NCI-H82 treated with DMSO at 0.1 percent for 48 hours (cell line): ENCODE results near the gene BOD1.

Experiments used
- DNase-seq: peaks from one replicate; lab custom pipeline; 2025; ENCODE audit not compliant: unreplicated experiment; lab: John Stamatoyannopoulos, UW

Gene BOD1

DNA sequence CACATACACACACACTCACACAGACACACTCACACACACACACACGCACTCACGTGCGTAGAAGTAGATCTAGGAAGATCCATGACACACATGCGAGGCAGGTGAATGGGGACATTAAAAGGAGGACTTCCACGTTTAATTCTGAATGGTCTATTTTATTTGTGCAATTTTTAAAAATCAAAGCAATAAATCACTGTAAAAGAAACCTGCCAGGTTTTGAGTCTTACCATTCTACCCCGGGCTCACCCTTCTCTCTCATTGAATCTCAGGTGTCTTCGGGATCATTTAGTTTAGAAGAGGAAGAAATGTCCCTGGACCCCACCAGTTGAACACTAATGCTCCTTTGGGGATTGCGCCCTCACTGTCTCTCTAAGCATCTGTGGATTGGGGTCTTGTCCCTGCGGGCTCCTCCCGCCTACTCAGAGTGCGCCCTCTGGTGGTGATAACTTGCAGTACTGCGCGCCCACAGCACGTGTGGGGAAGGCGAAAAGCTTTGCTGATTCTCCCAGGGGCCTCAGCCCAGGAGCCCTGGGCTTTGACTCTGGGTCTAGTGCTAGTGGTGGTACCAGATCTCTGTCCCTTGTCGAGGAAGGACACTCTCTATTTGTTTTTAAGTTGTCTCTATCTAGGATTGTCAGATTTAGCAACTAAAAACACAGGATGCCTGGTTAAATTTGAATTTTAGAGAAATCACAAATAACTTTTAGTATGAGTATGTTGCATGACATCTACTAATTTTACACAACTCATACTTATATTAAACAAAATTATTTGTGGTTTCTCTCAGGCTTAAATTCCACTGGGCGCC, 34.8 kb downstream of the BOD1 start:
- DNase-seq = no peak

DNA sequence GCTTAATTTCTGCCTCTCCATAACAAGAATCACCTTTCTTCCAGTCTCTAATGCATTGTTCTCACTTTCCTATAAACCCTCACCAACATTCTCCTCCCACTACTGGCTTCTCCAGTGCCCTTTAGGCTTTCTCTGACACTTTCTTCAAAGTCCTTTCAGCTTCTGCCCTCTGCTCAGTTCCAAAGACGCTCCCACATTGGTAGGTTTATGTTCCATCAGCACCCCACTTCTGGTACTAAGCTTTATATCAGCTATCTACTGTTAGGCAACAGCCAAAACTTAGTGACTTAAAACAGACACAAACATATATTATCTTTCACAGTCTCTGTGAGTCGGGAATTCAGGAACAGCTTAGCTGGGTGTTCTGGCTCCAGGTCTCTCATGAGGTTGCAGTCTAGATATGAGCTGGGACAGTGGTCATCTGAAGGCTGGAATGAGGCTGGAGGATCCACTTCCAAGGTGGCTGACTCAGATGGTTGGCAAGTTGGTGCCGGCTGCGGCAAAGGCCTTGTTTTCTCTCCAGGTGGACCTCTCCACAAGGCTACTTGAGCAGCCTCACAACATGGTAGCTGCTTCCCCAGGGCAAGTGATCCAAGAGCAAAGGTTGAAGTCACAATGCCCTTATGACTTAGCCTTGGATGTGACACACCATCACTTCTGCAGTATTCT, 37.4 kb downstream of the BOD1 start:
- no peak for DNase-seq

DNA sequence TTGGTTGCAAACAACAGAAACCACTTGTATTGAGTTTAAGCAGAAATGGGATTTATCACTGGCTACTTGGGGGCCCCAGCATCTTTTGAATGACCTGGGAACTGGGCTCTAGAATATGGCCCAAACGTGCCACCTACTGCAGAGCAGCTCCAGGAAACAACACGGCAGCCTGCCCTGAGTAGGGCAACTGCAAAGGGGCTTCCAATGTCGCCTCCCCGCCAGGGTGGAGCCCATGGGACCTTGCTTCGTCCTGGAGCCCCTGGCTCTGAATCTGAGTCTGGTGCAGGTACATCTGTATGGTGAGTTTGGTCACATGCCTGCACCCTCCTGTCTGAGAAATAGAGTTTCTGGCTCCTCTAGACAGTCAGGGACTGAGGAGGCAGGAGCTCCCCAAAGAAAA, 38.6 kb downstream of the BOD1 start:
- DNase-seq = no peak

DNA sequence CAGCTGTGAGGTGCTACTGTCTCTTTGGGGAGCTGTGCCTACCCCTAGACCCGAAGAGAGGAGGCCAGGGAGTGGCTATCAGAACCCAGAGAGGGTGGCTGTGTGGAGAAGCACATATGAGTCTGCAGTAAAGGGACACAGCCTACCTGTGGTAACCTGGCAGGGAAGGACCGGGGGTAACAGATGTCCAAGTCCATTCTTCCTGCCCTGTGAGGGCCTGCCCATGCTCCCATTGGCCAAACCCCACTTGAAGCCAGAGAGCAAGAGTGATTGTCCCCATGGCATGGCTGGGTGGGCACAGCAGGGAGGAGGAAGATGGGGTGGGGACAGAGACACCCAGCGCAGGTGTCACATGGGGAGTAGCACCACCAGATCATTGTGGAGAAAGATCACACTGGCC, 39.3 kb downstream of the BOD1 start:
- DNase-seq = no peak

DNA sequence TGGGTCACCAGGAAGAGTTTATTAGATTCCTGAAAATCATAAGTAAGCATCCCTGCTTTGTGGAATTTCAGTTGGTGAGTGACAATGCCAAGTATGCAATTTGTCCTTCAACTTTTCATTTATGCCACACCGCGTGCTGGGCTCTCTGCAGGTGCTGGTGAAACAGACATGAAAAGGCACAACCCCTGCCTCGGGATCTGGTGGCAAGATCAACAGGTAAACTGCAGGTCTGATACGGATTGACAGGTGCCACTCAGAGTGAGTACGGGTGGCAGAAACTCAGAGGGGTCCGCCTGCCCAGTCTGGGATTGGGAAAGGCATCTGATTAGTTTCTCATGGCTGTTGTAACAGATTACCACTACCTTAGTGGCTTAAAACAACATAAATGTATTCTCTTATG, 40.5 kb downstream of the BOD1 start:
- DNase-seq = no peak

DNA sequence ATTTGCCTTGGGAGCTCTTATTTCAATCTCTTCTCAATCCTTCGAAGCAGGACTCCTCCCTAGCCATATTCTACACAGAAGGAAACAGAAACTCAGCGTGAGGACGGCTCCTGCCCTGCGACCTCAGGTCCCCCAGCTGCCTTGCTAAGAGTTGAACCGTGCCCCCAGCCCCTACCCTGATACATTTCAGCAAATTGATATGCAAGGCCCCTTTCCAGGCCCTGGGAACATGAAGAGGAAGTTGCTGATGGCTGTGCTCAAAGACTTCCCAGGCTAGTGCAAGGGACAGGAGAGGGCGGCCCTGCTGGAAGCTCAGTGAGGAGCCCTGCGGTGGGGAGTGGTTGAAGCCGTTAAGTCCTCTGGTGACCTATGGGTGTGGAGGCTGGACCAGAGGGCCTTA, 41.5 kb downstream of the BOD1 start:
- no peak for DNase-seq

DNA sequence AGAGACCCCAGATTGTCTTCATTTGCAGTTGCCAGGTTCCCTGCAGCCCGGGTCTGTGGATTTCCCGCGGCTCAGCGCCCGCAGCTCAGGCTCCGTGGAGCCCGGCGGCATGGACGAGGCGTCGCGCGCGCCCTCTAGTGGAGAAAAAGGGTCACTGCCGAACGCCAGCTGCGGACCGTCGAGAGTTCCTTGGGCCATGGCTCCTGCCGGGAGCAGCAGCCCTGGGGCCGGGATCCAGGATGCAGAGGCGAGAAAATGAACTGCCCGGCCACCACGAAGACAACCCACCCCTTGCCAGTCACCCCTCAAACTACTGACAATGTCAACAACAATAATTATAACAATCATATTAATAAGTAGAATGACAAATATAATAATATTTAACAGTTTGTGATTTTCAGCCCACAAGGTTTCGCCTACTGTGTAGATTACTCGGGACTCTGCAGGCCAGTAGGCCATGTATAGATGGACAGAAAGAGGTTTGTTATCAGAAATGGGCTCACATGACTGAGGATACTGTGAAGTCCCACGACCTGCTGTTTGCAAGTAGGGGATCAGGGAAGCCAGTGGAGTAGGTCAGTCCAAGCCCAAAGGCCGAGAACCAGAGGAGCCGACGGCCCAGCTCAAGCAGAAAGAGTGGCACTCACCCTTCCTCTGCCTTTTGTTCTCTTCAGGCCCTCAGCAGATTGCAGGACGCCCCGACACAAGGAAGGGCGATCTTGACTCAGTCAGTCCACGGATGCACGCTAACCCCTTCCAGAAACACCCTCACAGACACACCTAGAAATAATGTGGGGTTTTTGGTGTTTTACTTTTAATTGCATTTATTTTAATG, 43.1 kb downstream of the BOD1 start:
- peak; percentile 1 for DNase-seq

DNA sequence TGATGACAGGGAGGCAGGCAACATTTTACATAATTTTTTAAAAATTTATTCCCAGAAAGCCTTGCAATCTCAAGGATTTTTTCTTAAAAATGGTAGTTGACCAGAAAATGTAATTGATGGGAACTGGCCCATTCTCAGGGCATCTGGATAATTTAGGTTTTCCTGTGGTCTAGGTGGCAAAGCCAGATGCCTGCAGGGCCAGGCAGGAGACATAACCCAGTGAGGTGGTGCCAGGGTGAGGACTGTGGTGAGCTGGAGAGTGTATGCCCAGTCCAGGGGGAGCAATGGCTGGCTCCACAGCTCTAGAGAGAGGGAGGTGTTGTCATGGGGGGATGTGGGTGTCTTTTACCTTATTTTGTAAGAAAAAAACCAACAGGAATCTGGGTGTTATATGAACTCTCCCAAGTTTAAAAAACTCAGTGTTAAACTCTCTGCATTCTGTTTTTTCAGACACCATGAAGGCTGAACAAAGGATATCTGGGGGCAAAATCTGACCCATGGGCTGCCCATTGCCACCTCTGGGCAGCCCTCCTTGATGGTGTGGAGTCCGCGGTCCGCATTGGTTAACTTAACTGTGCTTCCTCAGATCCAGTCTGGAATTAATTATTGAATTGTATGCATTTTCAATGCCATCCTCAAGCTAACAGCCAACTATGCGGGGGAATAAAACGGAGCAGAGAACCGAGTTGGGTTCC, 43.9 kb downstream of the BOD1 start:
- no peak for DNase-seq

DNA sequence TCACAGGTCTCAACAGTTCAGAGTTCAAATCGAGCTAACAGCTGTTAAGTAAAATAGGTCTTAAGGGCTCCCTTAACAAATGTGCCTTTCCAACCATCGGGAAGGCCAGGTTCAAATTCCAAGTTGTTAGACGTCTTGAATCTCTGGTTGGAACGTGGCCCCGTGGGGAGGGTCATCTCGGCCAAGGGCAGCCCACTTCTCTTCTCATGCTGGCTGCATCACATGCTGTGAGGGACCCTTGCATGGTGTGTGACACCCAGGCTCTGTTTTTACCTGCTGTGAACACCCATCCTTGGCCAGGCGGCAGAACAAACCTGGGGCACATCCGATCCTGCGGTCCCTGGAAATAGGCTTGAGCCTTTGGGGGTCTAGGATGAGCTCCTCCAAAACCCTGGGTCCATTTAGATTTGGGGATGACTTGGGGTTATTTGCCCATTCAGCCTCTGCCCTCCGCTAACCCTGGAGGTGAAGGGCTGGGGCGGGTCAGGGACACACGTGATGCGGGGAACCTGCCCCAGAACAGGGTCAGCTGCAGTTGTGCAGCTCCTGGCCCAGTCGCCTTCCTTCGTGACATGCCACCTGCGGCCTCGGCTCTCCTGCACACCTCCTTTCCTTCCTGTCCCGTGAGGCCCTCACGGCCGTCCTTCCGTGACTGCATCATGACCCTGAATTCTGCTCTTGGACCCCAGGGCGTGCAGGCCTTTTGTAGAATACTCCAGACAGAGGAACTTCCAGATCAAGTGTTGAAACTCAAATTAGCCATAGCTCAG, 45.9 kb downstream of the BOD1 start:
- DNase-seq = no peak

DNA sequence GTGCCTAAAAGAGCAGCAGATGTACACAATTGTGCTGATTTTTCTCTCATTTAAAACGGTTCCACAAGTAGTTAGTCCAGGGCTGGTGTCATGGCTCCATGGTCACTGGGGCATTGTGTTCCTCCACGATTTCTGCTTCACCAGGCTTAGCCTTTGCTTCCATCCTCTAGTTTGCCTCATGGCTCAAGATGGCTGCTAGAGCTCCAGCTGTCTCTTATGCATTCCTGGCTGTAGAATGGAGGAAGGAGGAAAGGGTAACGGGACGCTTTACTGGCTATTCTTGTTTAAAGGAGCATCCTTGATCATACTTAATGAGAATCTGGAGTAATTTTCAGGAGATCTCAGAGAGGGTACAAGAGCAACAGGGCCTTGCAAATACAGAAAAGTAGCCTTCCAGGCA, 47.7 kb downstream of the BOD1 start:
- DNase-seq = no peak

DNA sequence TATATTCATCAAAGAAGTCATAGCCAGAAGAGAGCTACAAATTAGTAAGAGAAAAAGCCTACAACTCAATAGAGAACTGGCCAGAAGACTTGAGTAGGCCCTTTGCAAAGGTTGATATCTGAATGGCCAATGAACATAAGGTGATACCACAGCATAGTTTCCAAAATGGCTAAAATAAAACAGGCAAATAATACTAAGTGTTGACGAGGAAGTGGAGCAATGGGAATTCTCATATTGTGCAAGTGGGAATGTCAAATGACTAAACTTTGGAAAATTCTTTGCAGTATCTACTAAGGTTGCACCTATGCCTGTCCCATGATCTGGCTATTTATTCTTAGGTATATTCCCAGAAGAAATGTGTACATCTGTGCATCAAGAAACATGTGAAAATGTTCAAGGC, 48.3 kb downstream of the BOD1 start:
- no peak for DNase-seq

DNA sequence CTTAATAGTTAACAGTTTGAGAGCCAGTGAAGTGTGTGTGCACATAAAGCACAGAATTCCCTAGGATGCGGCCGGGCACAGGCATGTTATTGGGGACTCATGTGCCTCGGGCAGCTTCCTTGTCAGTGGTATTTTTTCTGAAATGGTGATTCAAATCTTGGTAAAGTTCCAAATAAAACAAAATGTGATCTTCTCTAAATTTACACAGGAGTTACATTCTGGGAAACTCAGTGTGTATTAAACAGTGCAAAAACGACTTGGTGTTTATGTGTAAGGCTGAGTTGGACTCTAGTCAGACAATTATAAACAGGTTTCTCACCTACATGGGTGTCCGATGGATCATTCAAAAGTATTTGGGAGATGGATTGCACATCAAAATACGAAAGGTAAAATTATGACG, 48.9 kb downstream of the BOD1 start:
- no peak for DNase-seq

DNA sequence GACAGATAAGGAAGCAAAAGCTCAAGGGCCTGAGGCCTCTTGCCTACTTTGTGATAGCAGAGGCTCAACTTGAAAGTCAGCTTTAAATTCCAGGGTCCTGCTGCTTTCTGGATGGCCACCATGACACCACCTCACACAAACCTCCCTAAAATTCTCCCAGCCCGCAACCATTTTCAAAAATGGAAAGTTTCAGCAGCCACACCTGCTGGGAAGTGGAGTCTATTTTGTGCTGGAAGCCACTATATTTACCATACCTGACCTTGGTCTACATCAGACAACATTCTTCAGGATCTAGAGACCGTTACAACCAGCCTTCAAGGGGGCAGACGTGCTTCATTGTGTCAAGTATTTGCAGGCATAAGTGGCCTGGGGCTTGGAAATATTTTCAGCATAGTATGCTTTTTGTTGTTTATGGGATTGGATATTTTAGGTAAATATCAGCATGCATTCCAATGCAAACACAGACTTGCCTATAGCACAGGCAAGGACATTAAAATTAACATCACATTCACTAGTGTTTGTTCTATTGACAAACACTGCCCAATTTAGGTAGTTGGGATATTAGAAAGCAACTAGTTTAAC, 50.9 kb downstream of the BOD1 start:
- DNase-seq = no peak

DNA sequence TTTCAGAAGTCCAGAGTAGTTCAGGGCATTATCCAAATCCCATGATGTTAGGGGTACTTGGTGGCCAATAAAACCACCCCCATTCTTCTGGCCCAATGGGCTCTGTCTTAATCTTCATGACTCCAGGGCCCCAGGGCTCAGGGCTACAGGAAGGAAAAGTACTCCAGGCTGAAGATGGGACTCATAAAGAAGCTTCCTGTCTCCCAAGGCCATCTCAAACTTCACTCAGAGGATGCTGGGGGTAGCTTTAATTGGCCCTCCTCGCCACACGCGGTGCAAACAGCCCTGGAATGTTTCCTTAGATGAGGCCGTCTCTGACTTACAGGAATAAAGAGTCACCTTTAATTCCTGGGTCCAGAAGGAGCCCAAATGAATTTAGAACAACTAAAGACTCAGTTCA, 52.3 kb downstream of the BOD1 start:
- no peak for DNase-seq

DNA sequence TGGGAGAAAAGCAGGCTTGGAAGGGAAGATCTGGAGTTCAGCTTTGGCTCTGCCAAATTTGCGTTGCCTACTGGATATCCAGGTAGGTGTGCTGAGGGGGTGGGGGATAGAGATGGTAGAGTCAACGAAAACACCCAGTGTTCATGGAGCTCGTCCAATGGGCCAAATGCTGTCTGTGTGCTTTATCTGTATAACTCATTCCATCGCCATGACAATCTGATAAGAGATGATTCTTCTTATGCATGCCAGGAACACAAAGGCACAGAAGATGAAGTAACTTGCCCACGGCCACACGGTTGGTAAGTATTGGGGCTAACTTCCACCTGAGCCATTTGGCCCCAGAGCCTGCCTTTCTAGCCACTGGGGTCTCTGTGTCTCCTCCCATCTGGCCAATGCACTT, 53.2 kb downstream of the BOD1 start:
- DNase-seq = no peak

DNA sequence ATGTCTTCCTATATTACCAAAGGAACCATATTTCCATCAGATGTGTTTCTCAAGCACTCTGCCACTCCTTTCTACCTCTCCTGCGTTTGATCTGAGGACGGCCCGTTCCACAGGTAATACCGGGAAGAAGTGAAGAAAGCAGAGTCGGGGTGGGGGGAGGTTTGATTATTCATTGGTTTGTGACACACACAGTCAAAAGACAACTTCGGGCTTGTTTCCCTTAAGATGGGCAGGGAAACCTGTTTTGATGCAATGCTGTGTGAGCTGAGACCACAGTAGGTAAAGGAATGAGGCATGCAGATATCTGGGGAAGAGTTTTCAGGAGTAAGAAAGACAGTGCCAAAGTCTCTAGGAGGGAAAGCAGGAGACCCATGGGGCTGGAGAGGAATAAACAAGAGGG, 54.0 kb downstream of the BOD1 start:
- DNase-seq = no peak
